ENCODE data around the gene PCDH7. TPM values are rescaled to one million over a fixed set of nuclear protein-coding genes. Genes with fewer than 3 reads are reported as not detected.

The PCDH7 gene
- total RNA-seq, 1 experiment from 2014 or later, result 5.6 TPM

DNA sequence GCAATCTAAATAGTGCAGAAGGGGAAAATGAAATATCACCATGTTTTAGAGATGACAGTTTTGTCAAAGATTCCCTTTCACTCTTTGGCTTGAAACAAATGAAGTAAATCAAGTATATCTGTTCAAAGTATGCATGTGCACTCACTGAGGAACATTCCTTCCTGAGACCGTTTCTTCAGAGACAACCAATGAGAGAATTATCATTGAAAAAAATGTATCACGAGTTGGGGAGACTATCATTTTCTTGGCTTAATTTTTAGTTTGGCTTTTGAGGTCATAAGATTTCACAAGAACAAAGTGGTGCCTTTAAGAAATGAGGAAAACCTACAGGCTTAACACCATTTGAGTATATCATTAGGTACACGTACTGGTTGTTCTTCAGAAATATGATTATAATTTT lies 56.3 kb downstream of the PCDH7 start:
- intact Hi-C loops (cut with micrococcal nuclease), result no loop called here
- TF ChIP-seq CTCF (IDR thresholded peaks at IDR 0.05; ENCODE audit: unreplicated experiment), result no peak
- H3K36me3 Mint-ChIP-seq (ENCODE audit: insufficient read depth, unreplicated experiment), result no peaks in the 10 kb centered on the region
- ChIA-PET CTCF (no interaction called here), POLR2A (no interaction called here)
- H3K4me1 Mint-ChIP-seq (ENCODE audit: insufficient read depth, unreplicated experiment), result no peaks in the 10 kb centered on the region
- H3K27me3 Mint-ChIP-seq (ENCODE audit: insufficient read depth, unreplicated experiment), result no peaks in the 10 kb centered on the region
- no peak for DNase-seq (ENCODE audit: unreplicated experiment)
- no TSS peak for BruUV-seq (replicated peaks)
- no peak overlapping the region for H3K4me3 Mint-ChIP-seq (ENCODE audit: unreplicated experiment)
- H3K27ac Mint-ChIP-seq (ENCODE audit: low read depth, unreplicated experiment), result peak overlapping the region; percentile 17
- no peaks in the 10 kb centered on the region for H3K9me3 Mint-ChIP-seq (ENCODE audit: unreplicated experiment)

GRCh38 chr4:30776921-30777415 lies 56.8 kb downstream of the PCDH7 start:
- no peak for DNase-seq (ENCODE audit: unreplicated experiment)
- Mint-ChIP-seq H3K4me1 (ENCODE audit: insufficient read depth, unreplicated experiment) (no peaks in the 10 kb centered on the region), H3K36me3 (ENCODE audit: insufficient read depth, unreplicated experiment) (no peaks in the 10 kb centered on the region), H3K27me3 (ENCODE audit: insufficient read depth, unreplicated experiment) (no peaks in the 10 kb centered on the region), H3K4me3 (ENCODE audit: unreplicated experiment) (no peak overlapping the region), H3K9me3 (ENCODE audit: unreplicated experiment) (no peaks in the 10 kb centered on the region), H3K27ac (ENCODE audit: low read depth, unreplicated experiment) (peak overlapping the region; percentile 17)
- ChIA-PET CTCF (interaction anchor here (0.6 kb wide), 1 partner anchor 405 kb away, joined by 6 read pairs; no protein-coding TSS in a partner anchor), POLR2A (no interaction called here)
- intact Hi-C loops (cut with micrococcal nuclease), result no loop called here
- BruUV-seq (replicated peaks), result no TSS peak
- no peak for TF ChIP-seq CTCF (IDR thresholded peaks at IDR 0.05; ENCODE audit: unreplicated experiment)
